Lung (tissue), 12 donors: Measurements from ENCODE around the gene RAI1. TPM values are rescaled to one million over a fixed set of nuclear protein-coding genes. Genes with fewer than 3 reads are reported as not detected.

Experiments
- ATAC-seq: fragments of 200-7000 bp; cut with Tn5 transposase; one replicate; pipeline ENCODE4 v1.9.1; 2020; ENCODE audit warnings: moderate number of reproducible peaks; ENCODE audit not compliant: insufficient read depth, low FRiP score
- DNase-seq, 3 donors: peaks; one replicate each; pipeline ENCODE4 v3.0.0-alpha.2; 2013 to 2017
- H3K27ac ChIP-seq, 2 donors: one replicate each; pipeline ENCODE4 v1.5.1; 2013; ENCODE audit warnings: mild to moderate bottlenecking in 2 of 2, moderate library complexity in 2 of 2, control low read depth in 1 of 2, inconsistent platforms in 1 of 2, low read depth in 1 of 2, low read length in 1 of 2
- H3K27me3 ChIP-seq, 3 donors: one replicate each; pipeline ENCODE4 v1.5.1; 2013; ENCODE audit warnings: low read length in 2 of 3; ENCODE audit not compliant: control insufficient read depth in 3 of 3, insufficient read depth in 3 of 3
- H3K36me3 ChIP-seq, 4 donors: one replicate each; pipeline ENCODE4 v1.5.1; 2013; ENCODE audit warnings: low read length in 4 of 4, mild to moderate bottlenecking in 1 of 4, moderate library complexity in 1 of 4; ENCODE audit not compliant: control insufficient read depth in 4 of 4, insufficient read depth in 4 of 4
- H3K4me1 ChIP-seq, 5 donors: one replicate each; pipeline ENCODE4 v1.5.1; 2013; ENCODE audit warnings: low read length in 5 of 5, mild to moderate bottlenecking in 2 of 5, moderate library complexity in 1 of 5; ENCODE audit not compliant: control insufficient read depth in 5 of 5, insufficient read depth in 5 of 5
- H3K4me3 ChIP-seq: one replicate; pipeline ENCODE4 v1.5.1; 2013; ENCODE audit warnings: mild to moderate bottlenecking, control low read depth, moderate library complexity
- H3K9ac ChIP-seq, 2 donors: one replicate each; pipeline ENCODE4 v1.5.1; 2013; ENCODE audit warnings: low read length in 2 of 2, control low read depth in 1 of 2; ENCODE audit not compliant: insufficient read depth in 1 of 2
- H3K9me3 ChIP-seq, 4 donors: one replicate each; pipeline ENCODE4 v1.5.1; 2013; ENCODE audit warnings: low read length in 3 of 4, mild to moderate bottlenecking in 1 of 4, moderate library complexity in 1 of 4; ENCODE audit not compliant: control insufficient read depth in 4 of 4, insufficient read depth in 3 of 4
- CTCF ChIP-seq: IDR thresholded peaks from 2 replicates; pipeline ENCODE4 v1.5.1; 2012; ENCODE audit warnings: mild to moderate bottlenecking; ENCODE audit errors: control extremely low read depth, extremely low read depth
- WGBS, 2 donors: extraction: QIAGEN DNeasy Blood & Tissue Kit; methylation state at CpG; one replicate each; pipeline ENCODE4 v1.1.7; 2013; 5-methylcytosine and 5-hydroxymethylcytosine counted together
- polyA plus RNA-seq, 2 donors: library from polyadenylated mRNA; stranded (reverse); fragments of 200-250 nt; gene quantifications; one replicate each; pipeline ENCODE4 v1.2.1, GENCODE V29; 2013
- total RNA-seq, 2 donors: library from RNA; depleted of rRNA in 1 of 2; stranded (reverse); fragments of >200 nt in 1 of 2; gene quantifications; one replicate each; pipeline ENCODE4 v1.2.1, GENCODE V29; 2014 to 2021
- donor health status: control.
- donor health status: control.
- donor health status: Bipolar disorder and iron deficiency.
- donor health status: healthy.
- donor health status: DM: yes; HTN: yes; CAD: no.

RAI1 gene
- total and polyA plus RNA-seq, 4 donors, result 14.5 to 44.4 (median 28.3) TPM

GRCh38 chr17:17783825-17784656 is 102.8 kb downstream of the RAI1 start:
- ATAC-seq, result no peak
- peak; percentile 72 to 92 (median 86) for DNase-seq

GRCh38 chr17:17784657-17785267 is 103.5 kb downstream of the RAI1 start:
- 71 to 77% methylated on average over 7 of the region's 7 CpGs for WGBS, 2 donors
- DNase-seq, result no peak
- Histone ChIP-seq H3K9me3 (no peaks in the 10 kb centered on the region), H3K4me1 (peaks cover 7 to 54% (median 23%) of the 10 kb centered on the region in 5 donors), H3K36me3 (no peaks in the 10 kb centered on the region), H3K4me3 (no peak overlapping the region), H3K9ac (no peak overlapping the region), H3K27ac (peak overlapping the region in 1 of 2 donors; percentile 90), H3K27me3 (no peaks in the 10 kb centered on the region)
- no peak for ATAC-seq
- no peak for TF ChIP-seq CTCF

More at GRCh38 chr17:17783825-17784656, 102.8 kb downstream of the RAI1 start:
- no peak overlapping the region for H3K4me3 ChIP-seq
- no peaks in the 10 kb centered on the region for H3K36me3 ChIP-seq
- WGBS, 2 donors, result 10 to 12% methylated on average over 37 of the region's 37 CpGs
- no peak overlapping the region for H3K9ac ChIP-seq
- H3K4me1 ChIP-seq, result peaks cover 12 to 55% (median 27%) of the 10 kb centered on the region in 5 donors
- peak overlapping the region; percentile 20 to 90 for H3K27ac ChIP-seq
- TF ChIP-seq CTCF, result no peak
- H3K9me3 ChIP-seq, result no peaks in the 10 kb centered on the region
- no peaks in the 10 kb centered on the region for H3K27me3 ChIP-seq

- Histone ChIP-seq H3K36me3 (no peaks in the 10 kb centered on the region), H3K4me3 (no peak overlapping the region), H3K4me1 (peaks cover 7 to 56% (median 22%) of the 10 kb centered on the region in 5 donors), H3K9ac (no peak overlapping the region), H3K9me3 (no peaks in the 10 kb centered on the region), H3K27me3 (no peaks in the 10 kb centered on the region), H3K27ac (peak overlapping the region in 1 of 2 donors; percentile 6)
- no peak for TF ChIP-seq CTCF
- DNase-seq (no peak), ATAC-seq (no peak)
- WGBS, 2 donors, result 68% methylated on average over 11 of the region's 11 CpGs
Observed at GRCh38 chr17:17785407-17785806, 104.1 kb downstream of the RAI1 start.
